Chondrocyte (in vitro differentiated cells): ENCODE results near the gene PAX3. TPM values are rescaled to one million over a fixed set of nuclear protein-coding genes. Genes with fewer than 3 reads are reported as not detected.

Experiments
- DNase-seq: peaks from one replicate; pipeline ENCODE4 v3.0.0; 2021; ENCODE audit warnings: mixed read lengths, low spot score
- H3K27ac Mint-ChIP-seq: one replicate; pipeline ENCODE4 v1.8.0; 2021; ENCODE audit warnings: mild to moderate bottlenecking, moderate library complexity, mixed read lengths; ENCODE audit not compliant: unreplicated experiment
- H3K27me3 Mint-ChIP-seq: 2 replicates; pipeline ENCODE4 v1.8.0; 2021; ENCODE audit warnings: low read depth, mixed read lengths
- H3K36me3 Mint-ChIP-seq: 2 replicates; pipeline ENCODE4 v1.8.0; 2021; ENCODE audit warnings: low read depth, mixed read lengths
- H3K4me1 Mint-ChIP-seq: 2 replicates; pipeline ENCODE4 v1.8.0; 2021; ENCODE audit warnings: low read depth, mild to moderate bottlenecking, mixed read lengths
- H3K4me3 Mint-ChIP-seq: one replicate; pipeline ENCODE4 v1.8.0; 2021; ENCODE audit warnings: mild to moderate bottlenecking, moderate library complexity, mixed read lengths; ENCODE audit not compliant: unreplicated experiment
- H3K9me3 Mint-ChIP-seq: 2 replicates; pipeline ENCODE4 v1.8.0; 2021; ENCODE audit warnings: low read depth, mixed read lengths
- total RNA-seq: library from RNA; stranded (reverse); gene quantifications from 3 replicates; pipeline ENCODE4 v1.2.1, GENCODE V29; 2021
- TF ChIP-seq, protein P1 (sequence below): fragments of 200-600 bp; sonication (generic); IDR thresholded peaks from 2 replicates; pipeline ENCODE4 v1.5.0; 2021; ENCODE audit warnings: antibody characterized with exemption, mild to moderate bottlenecking, moderate library complexity

PAX3 gene
- total RNA-seq, 1 donor from 2014 or later, result 4.7 TPM

DNA sequence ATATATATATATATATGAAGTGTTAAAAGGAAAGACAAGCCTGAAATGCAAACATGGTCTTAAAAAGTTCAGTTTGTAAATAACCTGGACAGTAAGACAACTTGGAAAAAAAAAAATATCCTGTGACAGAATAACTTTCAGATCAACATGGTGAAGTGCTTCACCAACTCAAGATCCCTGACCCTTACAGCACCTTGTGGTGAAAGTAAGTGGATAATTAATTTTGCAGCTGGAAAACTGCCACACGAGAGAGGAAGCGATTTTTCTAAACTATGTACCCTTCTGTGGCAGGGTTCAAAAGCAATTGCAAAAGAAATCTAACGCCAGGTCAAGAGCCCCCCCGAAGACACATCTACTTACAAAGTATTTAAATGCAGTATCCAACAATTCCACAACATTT, 95.8 kb downstream of the PAX3 start:
- Mint-ChIP-seq H3K9me3 (no peaks in the 10 kb centered on the region), H3K36me3 (peaks cover 4% of the 10 kb centered on the region), H3K27me3 (no peaks in the 10 kb centered on the region), H3K4me3 (no peak overlapping the region), H3K4me1 (no peaks in the 10 kb centered on the region), H3K27ac (no peak overlapping the region)
- TF ChIP-seq, protein P1, sequence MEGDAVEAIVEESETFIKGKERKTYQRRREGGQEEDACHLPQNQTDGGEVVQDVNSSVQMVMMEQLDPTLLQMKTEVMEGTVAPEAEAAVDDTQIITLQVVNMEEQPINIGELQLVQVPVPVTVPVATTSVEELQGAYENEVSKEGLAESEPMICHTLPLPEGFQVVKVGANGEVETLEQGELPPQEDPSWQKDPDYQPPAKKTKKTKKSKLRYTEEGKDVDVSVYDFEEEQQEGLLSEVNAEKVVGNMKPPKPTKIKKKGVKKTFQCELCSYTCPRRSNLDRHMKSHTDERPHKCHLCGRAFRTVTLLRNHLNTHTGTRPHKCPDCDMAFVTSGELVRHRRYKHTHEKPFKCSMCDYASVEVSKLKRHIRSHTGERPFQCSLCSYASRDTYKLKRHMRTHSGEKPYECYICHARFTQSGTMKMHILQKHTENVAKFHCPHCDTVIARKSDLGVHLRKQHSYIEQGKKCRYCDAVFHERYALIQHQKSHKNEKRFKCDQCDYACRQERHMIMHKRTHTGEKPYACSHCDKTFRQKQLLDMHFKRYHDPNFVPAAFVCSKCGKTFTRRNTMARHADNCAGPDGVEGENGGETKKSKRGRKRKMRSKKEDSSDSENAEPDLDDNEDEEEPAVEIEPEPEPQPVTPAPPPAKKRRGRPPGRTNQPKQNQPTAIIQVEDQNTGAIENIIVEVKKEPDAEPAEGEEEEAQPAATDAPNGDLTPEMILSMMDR, result no peak
- DNase-seq, result no peak

DNA sequence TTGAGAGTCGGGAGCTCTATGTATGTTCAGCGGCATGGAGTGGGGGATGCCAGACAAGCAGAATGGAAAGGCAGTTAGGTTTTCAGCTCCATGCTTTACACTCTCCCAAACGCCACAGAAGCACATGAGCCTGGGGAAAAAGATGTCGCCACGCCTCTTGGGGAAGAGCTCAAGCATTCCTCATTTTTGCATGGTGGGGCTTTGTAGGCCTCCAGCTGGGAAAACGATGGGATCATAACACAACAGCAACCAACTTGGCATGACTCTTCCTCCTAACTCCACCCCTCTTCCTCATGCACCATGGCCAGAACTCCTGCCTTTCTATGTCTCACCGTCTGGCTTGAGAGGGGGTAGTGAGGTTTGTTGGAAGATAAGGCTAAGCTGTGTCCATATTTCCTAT, 102.6 kb downstream of the PAX3 start:
- H3K4me3 Mint-ChIP-seq, result no peak overlapping the region
- H3K27me3 Mint-ChIP-seq, result no peaks in the 10 kb centered on the region
- no peak for DNase-seq
- no peaks in the 10 kb centered on the region for H3K4me1 Mint-ChIP-seq
- H3K9me3 Mint-ChIP-seq, result peaks cover 1% of the 10 kb centered on the region
- TF ChIP-seq, protein P1, result no peak
- peaks cover 3% of the 10 kb centered on the region for H3K36me3 Mint-ChIP-seq
- H3K27ac Mint-ChIP-seq, result no peak overlapping the region

DNA sequence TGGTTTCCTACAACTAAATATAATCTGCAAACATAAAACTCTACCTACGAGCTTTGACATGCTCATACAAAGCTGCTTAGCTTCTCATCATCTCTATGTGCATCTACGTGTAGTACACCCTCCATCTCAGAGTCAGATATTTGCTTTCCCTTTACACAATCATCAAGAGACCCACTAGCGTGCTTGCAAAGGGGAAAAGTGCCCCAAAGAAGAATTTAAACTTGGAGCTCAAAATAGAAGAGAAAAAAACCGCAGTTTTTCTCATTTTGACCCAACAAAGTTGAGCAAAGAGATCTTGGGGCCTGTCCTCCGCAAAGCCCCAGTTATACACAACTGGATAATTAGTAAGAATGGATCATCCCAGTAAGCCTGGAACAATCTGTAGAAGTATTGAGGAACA, 104.1 kb downstream of the PAX3 start:
- DNase-seq, result no peak
- TF ChIP-seq, protein P1, result no peak
- Mint-ChIP-seq H3K4me1 (no peaks in the 10 kb centered on the region), H3K27me3 (peaks cover 3% of the 10 kb centered on the region), H3K36me3 (no peaks in the 10 kb centered on the region), H3K9me3 (peaks cover 6% of the 10 kb centered on the region), H3K27ac (no peak overlapping the region), H3K4me3 (no peak overlapping the region)

DNA sequence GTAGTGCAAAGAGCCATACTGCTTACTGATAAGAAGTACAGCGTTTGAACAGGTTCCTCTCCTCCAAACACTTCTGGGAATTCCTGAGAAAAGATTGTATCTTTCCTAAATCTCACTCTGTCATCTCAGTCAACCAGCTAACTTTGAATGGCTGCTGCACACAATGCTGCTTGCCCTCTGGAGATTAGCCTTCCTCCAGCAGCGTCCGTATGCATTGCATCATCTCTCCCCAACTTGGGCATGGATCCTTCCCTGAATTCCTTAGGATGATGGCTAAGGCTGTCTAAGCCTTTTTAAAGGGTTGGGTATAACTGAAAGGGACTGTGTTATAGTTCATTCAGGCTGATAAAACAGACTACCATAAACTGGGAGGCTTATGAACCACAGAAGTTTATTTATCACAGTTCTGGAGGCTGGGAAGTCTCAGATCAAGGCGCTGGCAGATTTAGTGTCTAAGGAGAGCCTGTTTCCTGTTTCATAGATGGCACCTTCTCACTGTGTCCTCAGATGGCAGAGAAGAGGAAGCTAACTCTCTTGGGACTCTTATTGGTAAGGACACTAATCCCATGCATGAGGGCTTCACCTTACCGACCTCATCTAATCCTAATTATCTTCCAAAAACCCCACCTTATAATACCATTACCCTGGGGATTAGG, 105.3 kb downstream of the PAX3 start:
- Mint-ChIP-seq H3K4me1 (no peaks in the 10 kb centered on the region), H3K9me3 (peaks cover 6% of the 10 kb centered on the region), H3K4me3 (no peak overlapping the region), H3K27me3 (peaks cover 6% of the 10 kb centered on the region), H3K27ac (no peak overlapping the region), H3K36me3 (no peaks in the 10 kb centered on the region)
- DNase-seq, result no peak
- TF ChIP-seq, protein P1, result no peak

DNA sequence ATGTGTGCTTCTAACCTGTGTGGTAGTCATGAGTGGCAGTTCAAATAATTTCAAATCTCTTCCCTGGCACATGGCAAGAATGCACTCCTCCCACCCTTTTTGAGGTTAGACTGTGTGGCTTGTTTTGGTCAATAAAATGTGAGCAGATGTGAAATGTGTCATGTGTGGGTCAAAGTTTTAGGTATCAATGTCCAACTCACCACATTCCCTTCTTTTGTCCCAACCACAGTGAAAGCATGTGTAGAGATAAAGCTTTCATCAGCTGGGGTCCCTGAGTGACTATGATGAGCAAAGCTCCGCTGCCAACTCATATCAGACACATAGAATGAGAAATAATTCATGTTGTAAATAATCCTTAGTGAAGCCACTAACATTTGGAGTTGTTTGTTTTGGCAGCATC, 118.2 kb downstream of the PAX3 start:
- Mint-ChIP-seq H3K27me3 (peaks cover 8% of the 10 kb centered on the region), H3K27ac (no peak overlapping the region), H3K4me3 (no peak overlapping the region), H3K9me3 (no peaks in the 10 kb centered on the region), H3K4me1 (no peaks in the 10 kb centered on the region), H3K36me3 (no peaks in the 10 kb centered on the region)
- DNase-seq, result no peak
- TF ChIP-seq, protein P1, result no peak
